ENCODE data around the gene JARID2. TPM values are rescaled to one million over a fixed set of nuclear protein-coding genes. Genes with fewer than 3 reads are reported as not detected.
A peak's percentile ranks its signal among the peaks of the same experiment; 100 is the strongest.

Gene JARID2
- total and polyA plus RNA-seq, 2 of the 4 experiments (the other 2 are of a cell fraction), result 9.6 to 12.9 TPM

GRCh38 chr6:15330174-15330944 is 84.5 kb downstream of the JARID2 start:
- Histone ChIP-seq H3K9me1 (ENCODE audit: insufficient read depth, low read length) (peaks cover 19% of the 10 kb centered on the region), H3K79me1 (ENCODE audit: low read depth in 1 of 2, low read length in 2 of 2) (peaks cover 48 to 85% of the 10 kb centered on the region in 2 experiments), H4K91ac (ENCODE audit: insufficient read depth, low read depth, low read length) (no peak overlapping the region), H2BK20ac (ENCODE audit: low read depth, low read length) (no peak overlapping the region), H3K14ac (replicated peaks; ENCODE audit: low read depth, low read length) (peak overlapping the region; percentile 90; the same call in 1 of the 2 replicates), H2AK9ac (replicated peaks; ENCODE audit: low read depth, low read length, poor library complexity) (no peak overlapping the region), H3K18ac (ENCODE audit: low read depth, low read length) (no peak overlapping the region), H3K56ac (ENCODE audit: extremely low read depth, insufficient read depth, low read length) (no peak overlapping the region), H4K5ac (ENCODE audit: low read depth, low read length) (no peak overlapping the region), H4K8ac (ENCODE audit: low read depth in 2 of 2, low read length in 2 of 2) (no peak overlapping the region), H3K4me2 (ENCODE audit: low read depth, low read length) (peak overlapping the region; percentile 26), H2AK5ac (ENCODE audit: low read depth, low read length) (peak overlapping the region; percentile 77), H2AFZ (replicated peaks; ENCODE audit: low read length, poor library complexity) (no peak overlapping the region), H3K27ac (ENCODE audit: insufficient read depth, low read length) (no peak overlapping the region), H3K36me3 (ENCODE audit: control insufficient read depth, insufficient read depth, low read length) (no peaks in the 10 kb centered on the region), H2BK5ac (ENCODE audit: low read depth, low read length, poor library complexity, severe bottlenecking) (no peak overlapping the region), H2BK15ac (ENCODE audit: low read depth, low read length) (0 out of 3 replicates have a peak overlapping the region, but pooled peaks have one; percentile 4), H3K4me1 (ENCODE audit: control insufficient read depth, insufficient read depth, low read length) (peaks cover 21% of the 10 kb centered on the region), H4K20me1 (ENCODE audit: insufficient read depth, low read length) (peaks cover 89% of the 10 kb centered on the region), H3K4ac (ENCODE audit: low read depth, low read length) (no peak overlapping the region), H2BK120ac (ENCODE audit: low read depth, low read length) (no peak overlapping the region), H3K23ac (ENCODE audit: low read depth, low read length) (no peak overlapping the region), H3K27me3 (ENCODE audit: control insufficient read depth, insufficient read depth, low read length) (no peaks in the 10 kb centered on the region), H3K9me3 (ENCODE audit: control insufficient read depth, insufficient read depth, low read length) (no peaks in the 10 kb centered on the region), H3K4me3 (ENCODE audit: insufficient read depth, low read depth, low read length) (no peak overlapping the region), H3K9ac (ENCODE audit: low read depth, low read length) (no peak overlapping the region)
- dilution Hi-C loops (cut with HindIII; ENCODE audit: low sequenced_read_pairs, unreplicated experiment), result no loop called here
- ATAC-seq (ENCODE audit: low read depth), result no peak
- CTCF ChIA-PET, result no interaction called here
- BruUV-seq (replicated peaks), result no TSS peak
- POLR2A ChIA-PET (ENCODE audit: unreplicated experiment), result interaction anchor here (0.6 kb wide), 1 partner anchor 16 kb away, joined by 4 read pairs; no protein-coding TSS in a partner anchor
- TF ChIP-seq RFX5 (IDR thresholded peaks at IDR 0.05; ENCODE audit: low read depth, low read length) (no peak), BHLHE40 (IDR thresholded peaks at IDR 0.05; ENCODE audit: low read depth, low read length) (no peak), POLR2A (IDR thresholded peaks at IDR 0.05; ENCODE audit: low read depth, low read length) (no peak), MAFK (IDR thresholded peaks at IDR 0.05; ENCODE audit: low read depth, low read length) (0 out of 2 replicates have a peak, but pooled peaks have one; percentile 3), MAZ (IDR thresholded peaks at IDR 0.05; ENCODE audit: borderline replicate concordance, low read depth, low read length) (no peak), MXI1 (IDR thresholded peaks at IDR 0.05; ENCODE audit: borderline replicate concordance, low read depth, low read length) (no peak), CEBPB (IDR thresholded peaks at IDR 0.05; ENCODE audit: low read depth, low read length) (peak; percentile 30; the same call in 1 of the 2 replicates), CHD1 (IDR thresholded peaks at IDR 0.05; ENCODE audit: low read depth, low read length) (no peak), SMC3 (IDR thresholded peaks at IDR 0.05; ENCODE audit: low read depth, low read length) (no peak), NFE2L2 (IDR thresholded peaks at IDR 0.05; ENCODE audit: low read depth, low read length) (0 out of 2 replicates have a peak, but pooled peaks have one; percentile 8), RAD21 (IDR thresholded peaks at IDR 0.05; ENCODE audit: low read length) (no peak)
- in situ Hi-C loops (cut with MboI; ENCODE audit: low sequenced_read_pairs), result no loop called here
- no CpG with 5 or more reads among the region's 8 CpGs for WGBS, 2 experiments (ENCODE audit: extremely low coverage in 2 of 2, insufficient read length in 1 of 2)
- intact Hi-C loops (cut with micrococcal nuclease), result no loop called here
- peak; percentile 42 for DNase-seq
